Measurements from ENCODE around the gene LSP1.

The LSP1 gene

GRCh38 chr11:1825039-1825740 is 27.7 kb upstream of the LSP1 start:
- no peak for DNase-seq

GRCh38 chr11:1825785-1826451 is 27.0 kb upstream of the LSP1 start:
- no peak for DNase-seq

GRCh38 chr11:1826552-1827094 is 26.3 kb upstream of the LSP1 start:
- DNase-seq: no peak

- DNase-seq: no peak
Observed at GRCh38 chr11:1827095-1827813, 25.6 kb upstream of the LSP1 start.

GRCh38 chr11:1827931-1828330 is 25.0 kb upstream of the LSP1 start:
- no peak for DNase-seq

GRCh38 chr11:1828542-1828941 is 24.3 kb upstream of the LSP1 start:
- no peak for DNase-seq

- DNase-seq: no peak
Observed at GRCh38 chr11:1829039-1829820, 23.7 kb upstream of the LSP1 start.

GRCh38 chr11:1830004-1830321 is 22.9 kb upstream of the LSP1 start:
- no peak for DNase-seq

GRCh38 chr11:1830322-1831223 is 22.3 kb upstream of the LSP1 start:
- no peak for DNase-seq

GRCh38 chr11:1831338-1832210 is 21.3 kb upstream of the LSP1 start:
- DNase-seq: no peak

- no peak for DNase-seq
Observed at GRCh38 chr11:1832211-1832919, 20.5 kb upstream of the LSP1 start.

GRCh38 chr11:1832920-1833295 is 20.0 kb upstream of the LSP1 start:
- no peak for DNase-seq

GRCh38 chr11:1834062-1834610 is 18.7 kb upstream of the LSP1 start:
- DNase-seq: no peak

- no peak for DNase-seq
Observed at GRCh38 chr11:1834779-1835670, 17.9 kb upstream of the LSP1 start, which contains the start of gene SYT8. Gene SYT8 (plus strand): TSS chr11:1834990. CDS start chr11:1835106, 116 bp downstream.

- no peak for DNase-seq
Observed at GRCh38 chr11:1835671-1836010, 17.2 kb upstream of the LSP1 start.

GRCh38 chr11:1836011-1836945 is 16.6 kb upstream of the LSP1 start:
- DNase-seq: no peak

- peak; percentile 87 for DNase-seq
Observed at GRCh38 chr11:1837171-1838076, 15.5 kb upstream of the LSP1 start.
